ENCODE results near the gene FAIM2.
"Not testable (repeated sequence)": the region's sequence is repeated elsewhere in the genome, so short reads cannot be mapped to it uniquely, and the experiment has no call there.

Gene FAIM2

DNA sequence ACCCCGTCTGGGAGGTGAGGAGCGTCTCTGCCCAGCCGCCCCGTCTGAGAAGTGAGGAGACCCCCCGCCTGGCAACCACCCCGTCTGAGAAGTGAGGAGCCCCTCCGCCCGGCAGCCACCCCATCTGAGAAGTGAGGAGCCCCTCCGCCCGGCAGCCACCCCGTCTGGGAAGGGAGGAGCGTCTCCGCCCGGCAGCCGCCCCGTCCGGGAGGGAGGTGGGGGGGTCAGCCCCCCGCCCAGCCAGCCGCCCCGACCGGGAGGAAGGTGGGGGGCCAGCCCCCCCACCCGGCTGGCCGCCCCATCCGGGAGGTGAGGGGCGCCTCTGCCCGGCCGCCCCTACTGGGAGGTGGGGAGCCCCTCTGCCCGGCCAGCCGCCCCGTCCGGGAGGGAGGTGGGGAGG lies 42.8 kb downstream of the FAIM2 start:
- DNase-seq: not testable (repeated sequence)

DNA sequence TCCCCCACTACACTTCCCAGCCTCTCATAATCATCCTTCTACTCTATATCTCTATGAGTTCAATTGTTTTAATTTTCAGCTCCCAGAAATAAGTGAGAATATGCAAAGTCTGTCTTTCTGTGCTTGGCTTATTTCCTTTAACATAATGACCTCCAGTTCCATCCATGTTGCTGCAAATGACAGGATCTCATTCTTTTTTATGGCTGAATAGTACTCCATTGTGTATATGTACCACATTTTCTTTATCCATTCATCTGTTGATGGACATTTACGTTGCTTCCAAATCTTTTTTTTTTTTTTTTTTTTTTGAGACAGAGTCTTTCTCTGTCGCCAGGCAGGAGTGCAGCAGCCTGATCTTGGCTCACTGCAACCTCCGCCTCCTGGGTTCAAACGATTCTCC lies 47.8 kb downstream of the FAIM2 start:
- DNase-seq: not testable (repeated sequence)

DNA sequence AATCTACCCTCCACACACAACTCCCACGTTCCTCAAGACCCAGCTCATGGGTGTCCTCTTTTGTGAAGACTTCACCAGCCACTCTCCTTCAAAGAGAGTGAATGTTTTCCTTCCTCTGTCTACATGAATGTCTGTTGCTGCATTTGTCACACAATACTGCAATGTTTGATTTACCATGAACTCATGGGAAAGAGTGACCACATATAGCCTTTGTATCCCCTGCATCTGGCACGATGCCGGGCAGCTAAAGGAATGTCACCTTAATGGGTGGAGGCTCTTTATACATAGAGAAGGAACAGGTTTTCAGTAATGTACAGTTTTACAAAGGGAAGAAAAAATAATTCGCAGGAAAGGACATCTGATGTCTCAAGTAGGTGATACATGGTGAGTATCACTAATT lies 48.7 kb downstream of the FAIM2 start:
- no peak for DNase-seq

DNA sequence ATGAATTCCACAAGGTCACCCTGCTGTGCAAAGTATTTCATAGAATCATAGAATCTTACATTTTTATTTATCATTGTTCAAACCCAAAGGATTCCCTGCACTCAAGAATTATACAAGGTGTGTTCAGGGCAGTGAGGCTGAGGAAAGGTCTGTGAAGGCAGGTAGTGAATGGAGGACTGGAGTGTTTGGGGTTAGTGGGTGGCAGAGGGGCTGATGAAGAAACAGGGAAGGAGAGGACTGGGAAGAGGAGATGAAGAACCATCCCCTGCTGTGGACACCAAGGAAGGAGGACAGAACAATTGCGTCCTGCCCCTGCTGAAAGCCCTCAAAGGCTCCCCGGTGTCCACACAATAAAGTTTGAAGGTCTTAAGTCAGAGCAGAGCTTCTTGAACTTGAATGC lies 50.0 kb downstream of the FAIM2 start:
- no peak for DNase-seq

DNA sequence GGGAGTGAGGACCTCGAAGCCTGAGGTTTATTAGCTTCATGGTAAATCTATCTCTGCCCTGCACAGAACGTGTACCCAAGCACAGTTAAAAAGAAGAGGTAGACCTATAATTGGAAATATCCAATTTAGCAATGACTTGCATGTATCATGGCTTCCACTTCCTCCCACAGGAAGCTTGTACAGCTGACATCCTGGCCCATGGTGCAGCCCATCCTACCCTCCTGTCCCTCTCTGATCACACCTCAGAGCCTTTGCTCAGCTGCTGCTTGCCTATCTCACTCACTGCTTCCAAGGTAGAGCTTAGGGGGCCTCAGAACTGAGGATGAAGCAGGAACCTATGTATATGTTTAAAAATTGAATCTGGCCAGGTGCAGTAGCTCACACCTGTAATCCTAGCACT lies 56.5 kb downstream of the FAIM2 start:
- DNase-seq: no peak

DNA sequence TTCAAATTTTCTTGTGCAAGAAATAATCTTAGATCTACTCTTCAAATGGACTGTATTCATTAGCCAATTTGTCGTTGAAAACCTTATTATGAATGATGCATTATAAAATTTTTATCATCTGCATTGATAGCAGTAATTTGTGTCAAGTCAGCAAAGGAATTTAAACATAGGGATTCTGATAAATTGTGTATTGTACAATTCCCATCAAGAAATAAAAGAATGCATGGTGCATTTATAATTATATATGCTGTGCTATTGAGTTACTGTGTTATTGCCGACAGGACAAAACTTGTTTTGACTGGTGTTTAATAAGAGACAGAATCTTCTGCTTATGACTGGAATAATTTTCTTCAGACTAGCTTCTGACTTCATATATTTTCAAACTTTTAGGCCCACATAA lies 57.7 kb downstream of the FAIM2 start:
- DNase-seq: no peak

DNA sequence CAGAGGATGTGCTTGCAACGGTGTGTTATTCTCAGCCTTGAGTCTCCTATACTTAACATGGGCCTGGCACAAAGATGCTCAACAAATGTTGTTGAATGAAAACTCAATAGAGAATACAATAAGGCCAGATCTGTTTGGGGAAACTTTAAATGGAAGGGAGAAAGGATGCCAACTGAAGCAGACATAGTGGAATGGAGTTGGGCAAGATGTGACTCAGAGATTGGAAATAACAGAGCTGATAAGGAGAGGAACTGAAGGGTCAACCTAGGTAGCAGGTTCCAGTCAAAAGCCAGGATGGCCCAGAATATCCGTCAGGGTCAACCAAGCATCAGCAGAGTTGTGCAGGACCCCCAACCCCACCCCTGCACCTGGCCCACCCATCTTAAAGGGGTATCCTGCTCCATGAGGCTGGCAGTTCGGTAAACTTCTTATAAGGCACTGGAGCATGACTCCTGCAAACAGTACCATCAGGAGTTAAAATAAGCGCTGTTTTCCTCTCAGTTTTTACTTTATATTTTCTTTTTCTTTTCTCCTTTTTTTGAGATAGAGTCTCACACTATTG lies 59.7 kb downstream of the FAIM2 start:
- DNase-seq: no peak

DNA sequence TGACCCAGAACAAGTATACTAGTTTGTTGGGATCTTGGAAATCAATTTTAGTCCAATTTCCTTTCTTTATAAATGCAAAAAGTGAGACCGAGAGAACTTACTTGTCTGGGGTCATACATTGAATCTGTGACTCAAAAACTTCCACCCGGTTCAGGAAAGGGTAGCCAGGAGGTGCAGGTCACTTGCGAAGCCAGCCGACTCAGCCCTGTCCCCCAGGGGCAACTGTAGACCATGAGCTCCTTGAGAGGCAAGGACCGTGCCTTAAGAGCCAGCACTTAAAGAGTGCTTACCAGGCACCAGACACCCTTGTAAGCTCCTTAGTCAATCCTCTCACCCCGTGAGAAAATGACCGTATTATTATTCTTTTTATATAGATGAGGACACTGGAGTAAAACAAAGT lies 60.3 kb downstream of the FAIM2 start:
- no peak for DNase-seq

DNA sequence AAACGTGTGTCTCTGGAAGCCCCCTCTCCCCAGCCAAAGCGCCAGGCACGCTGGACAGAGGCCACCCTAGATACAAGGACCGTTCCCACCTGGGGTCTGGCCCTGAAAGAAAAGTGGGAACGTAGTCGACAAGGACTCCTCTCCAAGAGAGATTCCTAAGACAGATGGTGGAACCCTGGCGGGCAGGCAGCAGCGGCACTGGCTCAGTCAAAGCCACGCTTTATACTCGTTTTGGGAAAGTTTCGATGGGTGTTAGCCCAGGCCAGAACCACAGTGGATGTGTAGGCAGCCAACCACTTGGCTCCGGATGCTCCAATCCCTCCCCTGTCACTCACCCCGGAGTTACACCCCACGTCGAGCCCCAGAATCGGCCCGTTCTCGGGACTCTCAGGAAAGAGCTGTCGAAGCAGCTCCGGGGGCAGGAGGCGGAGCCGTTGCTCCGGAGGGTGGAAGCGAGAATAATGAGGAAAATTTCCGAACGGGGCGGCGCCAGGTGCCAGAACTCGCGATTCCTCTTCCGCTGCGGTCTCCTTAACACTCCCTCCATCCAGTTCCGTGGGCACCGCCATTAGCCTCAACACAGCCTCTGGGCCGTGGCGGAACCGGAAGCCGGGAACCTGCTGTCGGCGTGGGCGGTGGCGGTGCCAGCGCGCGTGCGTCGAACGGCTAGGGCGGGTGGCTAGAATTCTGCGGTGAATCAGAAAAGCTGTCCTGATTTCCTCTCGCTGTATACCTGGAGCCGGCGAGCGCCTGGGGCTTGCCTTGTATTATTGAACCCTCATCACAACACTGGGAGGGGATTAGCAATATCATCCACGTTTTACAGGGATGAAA lies 61.0 kb downstream of the FAIM2 start, which contains the start of gene BCDIN3D:
Gene BCDIN3D, minus strand, starts transcription at position 588 of the 834 bp plus-strand sequence. Its CDS starts 19 bp downstream, at position 569.
- DNase-seq: peak; percentile 96 to 97

DNA sequence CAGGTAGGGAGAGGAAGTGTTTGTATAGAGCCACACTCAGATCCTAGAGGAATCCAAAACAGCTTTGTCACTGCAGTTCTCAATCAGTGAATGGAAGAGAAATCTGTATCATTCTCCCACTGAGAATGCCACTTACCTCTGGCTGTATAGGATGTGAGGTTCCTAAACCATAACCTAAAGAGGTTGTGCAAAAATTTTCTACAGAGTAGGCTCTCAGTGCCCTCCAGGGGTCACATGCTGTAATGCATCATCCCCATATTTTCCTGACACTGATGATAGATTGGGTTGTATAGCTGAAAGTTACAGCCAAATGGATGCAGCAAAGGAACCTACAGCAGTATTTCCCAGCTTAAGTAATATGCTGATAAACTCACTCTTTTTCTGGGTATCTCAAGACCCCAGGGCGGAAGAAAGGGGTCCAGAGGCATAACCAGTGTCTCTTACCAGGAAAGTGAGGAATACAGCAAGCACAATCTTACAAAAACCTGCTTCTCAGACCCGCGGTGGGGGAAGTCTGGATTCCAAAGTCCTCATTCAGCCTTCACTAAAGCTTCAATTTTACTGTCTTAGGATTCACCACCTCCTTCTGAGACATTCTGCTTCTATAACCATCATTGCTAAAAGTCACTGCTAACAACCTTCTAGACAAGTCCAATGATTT lies 64.6 kb downstream of the FAIM2 start:
- peak in 1 of 2 experiments; percentile 52 for DNase-seq

DNA sequence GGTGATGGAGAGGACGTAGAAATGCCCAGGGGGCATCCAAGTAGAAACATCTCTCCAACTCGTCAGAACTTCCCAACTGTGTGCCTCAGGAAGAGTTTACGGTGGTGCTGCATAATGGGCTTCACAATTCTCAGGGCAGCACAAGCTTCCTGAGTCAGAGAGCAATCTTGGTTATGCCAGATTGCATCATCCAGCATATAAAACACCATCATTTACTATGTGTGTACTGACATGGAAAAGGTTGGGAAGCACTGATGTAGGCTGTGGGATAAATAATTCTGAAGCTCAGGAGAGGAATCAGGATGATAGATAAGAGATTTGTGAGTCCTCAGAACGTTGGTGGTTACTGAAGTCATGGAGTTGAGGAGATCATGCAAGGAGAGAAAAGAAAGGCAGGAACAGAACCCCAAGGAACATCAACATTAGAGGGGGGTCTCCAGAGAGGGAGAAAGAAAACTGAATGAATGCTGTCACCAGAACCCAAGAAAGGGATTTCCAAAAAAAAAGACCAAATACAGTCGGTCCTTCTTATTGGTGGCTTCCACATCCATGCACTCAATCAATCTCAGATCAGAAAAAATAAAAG lies 70.8 kb downstream of the FAIM2 start:
- no peak for DNase-seq

DNA sequence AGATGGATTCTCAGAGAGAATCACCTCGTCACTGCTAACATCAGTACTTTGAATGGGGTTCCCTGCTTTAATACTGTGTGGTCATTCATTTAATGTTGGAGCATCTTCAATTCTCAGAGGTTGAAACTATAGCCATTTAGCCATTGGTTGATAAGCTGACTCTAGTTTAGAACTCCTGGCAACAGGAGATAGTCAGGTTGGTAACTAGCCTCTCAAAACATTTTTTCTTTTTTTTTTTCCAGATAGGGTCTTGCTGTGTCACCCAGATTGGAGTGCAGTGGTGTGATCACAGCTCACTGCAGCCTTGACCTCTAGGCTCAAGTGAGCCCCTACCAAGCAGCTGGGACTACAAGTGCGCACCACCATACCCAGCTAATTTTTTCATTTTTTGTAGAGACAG lies 72.0 kb downstream of the FAIM2 start:
- no peak for DNase-seq

DNA sequence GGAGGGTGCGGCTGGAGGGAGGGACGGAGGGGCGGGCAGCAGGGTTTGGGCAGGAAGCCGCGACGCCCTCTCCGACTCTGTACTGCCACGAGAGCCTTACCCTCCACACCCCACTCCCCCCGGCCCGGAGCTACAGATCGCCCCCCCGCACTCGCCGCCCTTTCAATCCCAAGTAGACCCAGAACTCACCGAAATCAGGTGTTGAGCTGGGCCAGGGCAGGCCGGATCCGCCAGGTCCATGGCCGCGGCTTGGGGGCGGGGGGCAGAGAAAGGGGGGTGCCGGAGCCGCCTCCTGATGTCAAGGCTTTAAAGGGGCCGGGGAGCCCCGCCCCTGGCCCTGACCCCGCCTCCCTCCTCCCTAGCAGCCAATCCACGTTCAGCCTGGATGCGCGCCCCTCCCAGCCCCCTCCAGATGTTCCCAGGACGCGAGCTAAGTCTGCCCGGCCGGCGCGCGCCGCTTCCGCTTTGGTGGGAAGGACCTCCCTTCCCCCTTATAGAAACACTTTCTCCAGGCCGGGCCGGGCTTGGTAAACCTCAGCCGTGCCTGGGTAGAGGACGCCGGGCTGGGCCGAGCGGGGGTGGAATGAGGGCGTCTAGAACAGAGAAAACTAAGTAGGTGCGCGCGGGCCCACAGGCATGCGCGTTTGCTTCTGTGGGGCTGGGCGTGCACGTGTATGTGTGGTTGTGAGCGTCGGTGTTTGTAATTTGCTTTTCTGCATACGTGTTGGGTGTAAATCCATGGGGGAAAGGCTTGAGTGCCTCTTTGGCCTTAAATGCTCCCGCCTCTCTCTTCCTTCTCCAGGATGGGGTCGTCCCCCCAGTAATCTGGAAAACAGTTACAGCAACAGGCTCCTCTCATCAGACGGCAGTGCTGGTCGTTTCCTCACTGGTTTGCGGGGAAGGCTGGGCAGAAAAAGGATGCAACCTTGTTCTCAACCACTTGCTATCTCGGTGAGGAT lies 75.3 kb downstream of the FAIM2 start, which contains the start of gene NCKAP5L:
Gene NCKAP5L, minus strand, starts transcription at position 281 of the 959 bp plus-strand sequence. CDS start 24,369 bp downstream, outside the sequence.
- DNase-seq: peak; percentile 95

DNA sequence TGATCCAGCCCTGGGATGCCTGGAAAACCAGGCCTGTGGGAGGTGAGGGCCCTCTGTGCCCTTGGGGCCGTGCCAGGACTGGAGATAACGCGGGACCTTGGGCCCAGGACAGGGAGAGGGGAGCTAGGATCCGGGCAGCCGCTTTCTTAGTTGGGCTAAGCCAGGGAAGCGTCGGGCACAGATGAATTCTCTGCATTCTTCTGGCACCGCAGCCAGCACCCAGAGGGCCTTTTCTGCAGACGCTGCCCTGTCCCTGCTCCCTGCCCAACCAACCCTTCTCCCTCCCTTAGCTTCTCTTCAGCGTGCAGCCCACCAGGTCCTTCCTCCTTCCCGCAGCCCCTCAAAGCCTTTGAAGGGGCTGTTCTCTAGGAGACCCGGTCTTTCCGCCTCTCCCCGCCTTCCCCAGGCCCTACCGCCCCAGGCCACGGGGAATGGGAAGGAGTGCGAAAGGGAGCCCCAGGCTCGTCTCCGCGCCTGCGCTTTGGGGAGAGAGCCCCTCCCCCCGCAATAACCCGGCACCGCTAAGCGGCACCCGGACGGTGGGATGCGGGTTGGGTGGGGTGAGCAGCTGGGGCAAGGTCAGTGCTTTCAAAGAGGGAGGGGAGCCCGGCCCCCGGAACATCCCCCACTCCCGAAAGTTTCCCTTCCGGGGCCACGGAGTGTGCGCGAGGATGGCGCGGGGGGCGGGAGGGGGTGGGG lies 76.2 kb downstream of the FAIM2 start:
- peak; percentile 57 to 61 for DNase-seq

DNA sequence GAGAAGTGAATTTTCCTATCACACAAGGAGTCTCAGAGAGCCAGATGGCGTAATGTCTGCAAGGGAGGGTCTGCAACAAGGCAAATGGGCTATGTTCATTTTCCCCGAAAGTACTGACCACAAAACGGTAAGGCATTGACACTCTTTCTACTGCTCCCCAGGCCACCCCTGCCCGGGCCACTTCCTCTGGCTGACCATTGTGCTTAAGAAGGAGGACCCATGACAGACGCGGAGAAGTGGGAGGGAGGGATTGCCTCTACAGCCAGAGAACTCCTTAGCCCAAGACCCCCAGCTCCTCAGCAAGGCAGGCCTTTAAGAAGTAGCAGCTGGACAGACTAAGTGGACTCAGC lies 76.7 kb downstream of the FAIM2 start:
- no peak for DNase-seq

DNA sequence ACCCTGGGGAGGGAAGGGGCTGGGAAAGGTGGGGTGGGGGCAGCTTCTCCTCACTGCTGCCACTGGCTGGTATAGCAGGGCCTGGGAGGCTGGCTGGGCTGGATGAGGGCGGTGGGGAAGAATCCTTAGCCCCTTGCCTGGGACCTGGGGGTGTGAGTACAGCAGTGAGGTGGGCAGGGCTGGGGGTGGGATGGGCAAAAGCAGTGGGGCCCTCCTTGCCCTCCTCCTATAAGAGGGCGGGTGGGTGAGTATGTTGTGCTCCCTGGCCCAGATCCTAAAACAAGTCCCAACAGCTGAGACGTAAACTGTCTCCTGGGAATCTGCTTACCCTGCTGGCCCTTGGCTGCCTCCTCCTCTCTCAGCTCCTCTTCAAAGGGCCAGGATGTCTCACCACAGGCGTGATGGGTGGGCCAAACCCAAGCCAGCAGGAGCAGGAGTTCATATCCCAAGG lies 77.7 kb downstream of the FAIM2 start:
- no peak for DNase-seq

DNA sequence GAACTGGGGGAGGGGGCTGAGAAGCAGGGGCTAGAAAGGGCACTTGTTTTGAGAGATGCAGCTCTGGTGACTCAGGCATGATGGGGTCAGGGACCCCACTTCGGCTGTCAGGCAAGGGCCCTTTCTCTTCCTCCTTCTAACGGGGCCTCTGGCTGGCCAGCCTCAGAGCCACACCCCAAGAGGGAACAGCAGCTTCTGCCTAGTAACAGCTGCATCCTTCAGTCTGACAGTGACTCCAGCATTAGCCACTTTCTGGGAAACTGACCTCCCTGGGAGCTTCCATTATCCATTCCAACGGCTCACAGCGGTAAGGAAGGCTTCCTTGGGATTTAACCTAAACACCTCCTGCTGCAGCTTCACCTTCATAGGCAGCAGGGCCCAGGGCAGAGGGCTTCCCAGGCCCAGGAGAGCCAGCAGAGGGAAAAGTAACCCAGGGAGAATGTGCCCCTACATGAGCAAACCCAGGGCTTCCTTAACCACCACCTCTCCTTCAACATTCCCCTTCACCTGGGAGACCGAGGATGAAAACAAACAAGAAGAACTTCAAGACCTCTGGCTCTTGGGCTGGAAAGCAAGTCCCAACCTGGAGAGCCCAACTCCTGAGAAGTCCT lies 78.2 kb downstream of the FAIM2 start:
- no peak for DNase-seq

DNA sequence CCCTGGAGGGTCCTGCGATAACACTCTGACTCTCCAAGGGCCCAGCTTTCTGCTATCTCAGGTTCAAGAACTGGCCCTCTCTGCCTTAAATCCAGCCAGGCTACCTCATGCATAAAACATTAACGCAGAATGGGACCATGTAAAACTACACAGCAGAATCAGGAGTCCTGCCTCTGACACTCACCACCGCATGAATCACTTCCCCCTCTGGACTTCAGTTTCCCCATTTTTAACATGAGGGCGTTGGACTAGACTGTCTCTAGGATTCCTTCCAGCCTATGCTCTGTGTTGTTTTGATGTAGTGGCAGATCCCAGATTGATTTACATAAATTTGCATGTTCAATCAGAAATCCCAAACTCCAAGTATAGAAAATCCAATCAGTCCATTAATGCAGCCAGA lies 78.8 kb downstream of the FAIM2 start:
- no peak for DNase-seq

DNA sequence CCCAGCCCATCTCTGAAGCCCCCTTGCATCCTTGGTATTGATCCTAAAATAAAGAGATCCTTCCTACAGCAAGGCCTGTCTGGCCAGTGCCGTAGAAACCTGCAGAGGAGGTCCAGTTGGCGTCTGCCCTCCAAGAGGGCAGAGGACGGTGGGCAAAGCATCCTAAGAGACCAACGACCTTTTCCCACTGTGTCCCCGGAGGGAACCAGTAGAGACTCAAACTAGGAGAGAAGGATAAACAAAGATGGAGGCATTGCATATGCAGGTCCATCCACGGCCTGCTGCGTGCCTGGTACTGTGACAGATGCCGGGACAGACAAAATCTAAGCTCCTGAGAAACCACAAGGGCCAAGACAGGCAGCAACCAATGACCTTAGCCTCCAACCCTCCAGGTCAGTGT lies 79.3 kb downstream of the FAIM2 start:
- DNase-seq: no peak

DNA sequence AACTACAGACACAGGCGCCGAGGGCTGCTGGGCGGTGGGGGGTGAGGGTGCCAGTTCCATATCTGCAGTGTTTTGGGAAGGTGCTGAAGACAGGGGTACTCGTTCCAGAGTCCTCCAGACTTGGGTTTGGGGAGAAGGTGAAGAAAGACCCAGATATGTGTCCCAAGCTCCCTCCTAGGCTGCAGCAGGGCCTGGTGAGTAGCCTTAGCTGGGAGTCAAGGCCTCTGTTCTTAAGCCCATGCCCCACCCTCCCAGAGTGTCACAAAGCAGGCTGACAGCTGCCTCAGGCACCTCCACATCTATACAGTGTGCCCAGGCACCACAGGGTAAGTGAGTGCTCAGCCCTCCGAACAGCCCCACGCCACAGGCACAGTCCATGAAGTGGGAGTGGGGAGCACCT lies 79.7 kb downstream of the FAIM2 start:
- DNase-seq: no peak

DNA sequence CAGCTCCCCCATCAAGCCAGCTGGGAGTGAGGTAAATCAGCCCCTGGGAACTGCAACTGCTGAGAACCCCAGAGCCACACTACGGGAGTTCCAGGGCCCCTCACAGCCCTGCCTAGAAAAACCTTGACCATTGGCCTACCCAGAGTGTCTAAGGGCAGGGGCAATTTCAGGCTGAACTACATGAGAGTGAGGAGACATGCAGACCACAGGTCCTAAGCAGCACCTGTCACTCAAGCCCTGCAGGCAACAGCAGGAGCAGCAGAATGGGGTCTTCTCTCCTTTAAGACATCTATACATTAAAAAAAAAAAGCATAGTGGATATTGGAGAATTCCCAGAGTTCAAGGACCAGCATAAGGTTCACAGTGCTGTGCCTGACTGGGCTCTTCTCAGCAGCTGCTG lies 80.3 kb downstream of the FAIM2 start:
- no peak for DNase-seq

Measured in activated T-cell treated with anti-CD3 and anti-CD28 coated beads, Interleukin-2, amount 50 U/mL, for 48 hours (primary cell).